ENCODE data around the gene TTLL13. TPM values are rescaled to one million over a fixed set of nuclear protein-coding genes. Genes with fewer than 3 reads are reported as not detected.
A peak's percentile ranks its signal among the peaks of the same experiment; 100 is the strongest.

Gene TTLL13
- polyA plus RNA-seq, 10 donors = 0.10 to 0.97 (median 0.50) TPM; not detected in 5

DNA sequence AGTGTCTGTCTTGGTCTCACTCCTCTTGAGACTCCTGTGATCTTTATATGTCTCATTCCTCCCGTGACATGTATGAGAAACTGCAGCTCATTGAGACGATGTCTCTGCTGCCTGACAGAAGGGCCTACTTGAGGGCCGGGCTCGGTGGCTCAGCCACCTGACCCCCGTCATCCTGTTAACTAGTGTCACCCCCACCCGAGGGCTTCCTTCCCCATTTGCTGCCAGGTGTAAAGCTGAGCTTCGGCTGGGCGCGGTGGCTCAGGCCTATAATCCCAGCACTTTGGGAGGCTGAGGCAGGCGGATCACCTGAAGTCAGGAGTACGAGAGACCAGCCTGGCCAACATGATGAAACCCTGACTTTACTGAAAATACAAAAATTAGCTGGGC is 35.5 kb upstream of the TTLL13 start:
- DNase-seq = no peak

DNA sequence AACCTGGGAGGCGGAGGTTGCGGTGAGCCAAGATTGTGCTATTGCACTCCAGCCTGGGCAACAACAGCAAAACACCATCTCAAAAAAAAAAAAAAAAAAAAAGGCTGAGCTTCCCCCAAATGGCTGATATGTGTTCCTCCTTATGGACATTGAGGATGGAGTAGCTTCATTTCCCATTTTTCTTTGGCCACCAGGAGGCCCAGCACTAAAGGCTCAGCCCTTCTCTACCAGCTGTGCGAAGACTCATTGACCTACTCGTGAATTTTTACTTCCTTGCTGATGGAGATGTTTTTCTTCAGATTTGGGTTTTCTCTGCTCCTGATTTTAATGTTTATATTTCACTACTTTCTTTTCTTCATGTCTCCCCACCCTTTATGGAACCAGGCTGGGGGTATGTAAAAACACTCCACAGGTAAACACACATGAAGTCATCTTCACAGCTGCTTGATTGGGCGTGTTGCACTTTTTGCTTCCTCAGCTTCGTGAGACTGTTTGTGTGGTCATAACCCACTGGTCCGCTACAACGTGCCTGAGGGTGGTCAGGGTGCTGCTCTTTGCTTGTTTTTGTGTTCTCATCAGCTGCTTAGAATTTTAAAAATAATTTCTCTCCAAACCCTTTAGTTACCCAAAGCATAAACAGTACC is 34.7 kb upstream of the TTLL13 start:
- no peak for DNase-seq

DNA sequence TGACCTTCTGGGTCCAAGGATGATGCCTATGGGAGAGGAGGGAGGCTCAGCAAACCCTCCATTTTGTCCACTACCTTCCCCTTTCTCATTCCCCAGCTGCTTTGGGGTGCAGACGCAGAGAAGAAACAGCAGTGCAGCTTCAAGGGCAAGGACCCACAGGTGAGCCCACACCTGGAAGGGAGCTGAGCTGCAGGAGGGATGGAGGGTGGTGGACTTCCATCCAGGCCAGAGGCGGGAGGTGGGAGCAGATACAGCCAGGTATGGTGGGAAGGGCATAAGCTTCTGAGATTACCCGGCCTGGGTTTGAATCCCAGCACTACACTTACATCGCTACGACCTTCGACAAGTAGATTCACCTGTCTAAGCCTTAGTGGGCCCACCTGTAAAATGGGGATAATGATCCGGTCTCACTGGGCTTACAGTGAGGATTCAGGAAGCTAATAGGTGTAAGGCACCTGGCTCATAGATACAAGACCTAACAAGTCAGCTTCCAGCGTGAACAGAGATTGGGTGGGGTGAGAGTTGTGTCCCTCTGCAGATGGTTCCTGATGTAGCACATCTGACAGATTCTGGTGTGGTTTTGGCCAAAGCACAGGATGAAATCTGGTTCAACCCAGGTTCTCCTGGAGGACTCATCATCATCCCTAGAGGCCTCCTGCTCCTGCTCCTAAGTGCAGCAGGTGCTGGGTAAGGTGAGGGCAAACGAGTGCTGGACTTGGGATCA is 31.5 kb upstream of the TTLL13 start:
- DNase-seq = no peak

DNA sequence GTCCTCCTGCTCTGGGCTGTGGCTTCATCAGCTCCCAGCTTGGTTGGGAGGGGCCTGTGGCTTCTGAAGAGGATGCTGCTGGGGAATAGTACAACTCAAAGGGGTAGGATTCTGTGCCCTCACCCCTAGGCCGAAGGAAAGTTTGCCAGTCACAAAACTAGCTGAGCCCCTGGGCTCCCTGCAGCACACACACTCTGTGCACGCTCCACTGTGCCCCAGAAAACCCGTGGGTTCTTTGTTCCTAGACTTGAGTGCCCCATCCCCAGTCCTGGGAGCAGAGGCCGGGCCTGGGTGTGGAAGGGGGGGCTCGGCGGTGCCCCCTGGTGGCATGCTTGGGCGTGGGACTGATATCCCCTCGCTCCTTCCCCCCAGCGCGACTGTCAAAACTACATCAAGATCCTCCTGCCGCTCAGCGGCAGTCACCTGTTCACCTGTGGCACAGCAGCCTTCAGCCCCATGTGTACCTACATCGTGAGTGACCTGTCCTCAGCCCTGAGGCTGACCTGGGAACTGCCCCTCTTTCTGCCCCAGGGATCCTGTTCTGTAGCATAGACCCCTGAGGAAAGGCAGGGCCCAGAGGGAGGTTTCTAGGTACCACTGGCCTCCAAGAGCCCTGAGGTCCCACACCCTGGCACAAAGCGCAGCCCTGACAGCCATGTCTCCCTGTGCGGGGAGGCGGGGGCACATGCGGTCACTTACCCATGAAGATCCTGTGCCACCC is 29.8 kb upstream of the TTLL13 start:
- DNase-seq = no peak

- DNase-seq = peak; percentile 56 to 76 (median 64)
Measured at GRCh38 chr15:90221246-90221900, 28.0 kb upstream of the TTLL13 start.

DNA sequence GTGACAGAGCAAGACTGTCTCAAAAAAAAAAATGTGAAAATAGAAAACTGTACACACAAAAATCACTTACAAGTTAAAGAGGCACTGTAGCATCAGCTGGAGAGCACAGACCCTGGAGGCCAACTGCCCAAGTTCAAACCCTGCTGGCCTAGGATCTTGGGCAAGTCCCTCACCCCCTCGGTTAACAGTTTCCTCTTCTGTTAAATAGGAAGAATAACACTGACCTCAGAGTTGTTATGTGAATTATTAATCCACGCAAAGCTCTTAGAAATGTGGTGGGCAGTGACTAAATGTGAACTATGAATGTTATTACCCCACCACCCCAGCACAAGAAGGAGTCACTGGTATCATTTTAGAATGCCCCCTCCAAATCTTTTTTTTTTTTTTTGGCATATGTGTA is 26.8 kb upstream of the TTLL13 start:
- DNase-seq = no peak

GRCh38 chr15:90223441-90224165 is 25.8 kb upstream of the TTLL13 start:
- DNase-seq = no peak

- DNase-seq = no peak
Measured at GRCh38 chr15:90225047-90225446, 24.3 kb upstream of the TTLL13 start.

GRCh38 chr15:90225504-90226234 is 23.7 kb upstream of the TTLL13 start:
- no peak for DNase-seq

DNA sequence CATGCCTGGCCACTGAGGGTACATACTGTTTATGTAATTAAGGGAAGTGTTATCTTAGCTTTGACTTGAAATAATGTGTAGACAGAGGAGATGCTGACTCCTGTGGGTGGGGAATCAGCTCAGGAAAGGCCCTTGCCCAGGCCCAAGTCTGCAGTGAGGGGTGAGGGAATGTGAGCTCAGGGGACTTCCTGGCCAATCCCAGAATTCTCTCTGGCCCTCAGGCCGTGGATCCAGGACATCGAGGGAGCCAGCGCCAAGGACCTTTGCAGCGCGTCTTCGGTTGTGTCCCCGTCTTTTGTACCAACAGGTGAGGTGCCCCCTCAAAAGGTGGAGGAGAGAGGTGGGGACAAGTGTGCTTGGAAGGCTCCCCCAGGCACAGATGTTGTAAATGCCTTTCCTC is 22.0 kb upstream of the TTLL13 start:
- no peak for DNase-seq

DNA sequence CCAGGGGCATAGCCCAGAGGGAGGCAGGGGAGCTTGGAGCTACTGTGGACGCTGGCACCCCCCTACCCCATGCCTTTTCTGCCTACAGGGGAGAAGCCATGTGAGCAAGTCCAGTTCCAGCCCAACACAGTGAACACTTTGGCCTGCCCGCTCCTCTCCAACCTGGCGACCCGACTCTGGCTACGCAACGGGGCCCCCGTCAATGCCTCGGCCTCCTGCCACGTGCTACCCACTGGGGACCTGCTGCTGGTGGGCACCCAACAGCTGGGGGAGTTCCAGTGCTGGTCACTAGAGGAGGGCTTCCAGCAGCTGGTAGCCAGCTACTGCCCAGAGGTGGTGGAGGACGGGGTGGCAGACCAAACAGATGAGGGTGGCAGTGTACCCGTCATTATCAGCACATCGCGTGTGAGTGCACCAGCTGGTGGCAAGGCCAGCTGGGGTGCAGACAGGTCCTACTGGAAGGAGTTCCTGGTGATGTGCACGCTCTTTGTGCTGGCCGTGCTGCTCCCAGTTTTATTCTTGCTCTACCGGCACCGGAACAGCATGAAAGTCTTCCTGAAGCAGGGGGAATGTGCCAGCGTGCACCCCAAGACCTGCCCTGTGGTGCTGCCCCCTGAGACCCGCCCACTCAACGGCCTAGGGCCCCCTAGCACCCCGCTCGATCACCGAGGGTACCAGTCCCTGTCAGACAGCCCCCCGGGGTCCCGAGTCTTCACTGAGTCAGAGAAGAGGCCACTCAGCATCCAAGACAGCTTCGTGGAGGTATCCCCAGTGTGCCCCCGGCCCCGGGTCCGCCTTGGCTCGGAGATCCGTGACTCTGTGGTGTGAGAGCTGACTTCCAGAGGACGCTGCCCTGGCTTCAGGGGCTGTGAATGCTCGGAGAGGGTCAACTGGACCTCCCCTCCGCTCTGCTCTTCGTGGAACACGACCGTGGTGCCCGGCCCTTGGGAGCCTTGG is 21.3 kb upstream of the TTLL13 start:
- no peak for DNase-seq

- no peak for DNase-seq
Measured at GRCh38 chr15:90228960-90229359, 20.4 kb upstream of the TTLL13 start.

DNA sequence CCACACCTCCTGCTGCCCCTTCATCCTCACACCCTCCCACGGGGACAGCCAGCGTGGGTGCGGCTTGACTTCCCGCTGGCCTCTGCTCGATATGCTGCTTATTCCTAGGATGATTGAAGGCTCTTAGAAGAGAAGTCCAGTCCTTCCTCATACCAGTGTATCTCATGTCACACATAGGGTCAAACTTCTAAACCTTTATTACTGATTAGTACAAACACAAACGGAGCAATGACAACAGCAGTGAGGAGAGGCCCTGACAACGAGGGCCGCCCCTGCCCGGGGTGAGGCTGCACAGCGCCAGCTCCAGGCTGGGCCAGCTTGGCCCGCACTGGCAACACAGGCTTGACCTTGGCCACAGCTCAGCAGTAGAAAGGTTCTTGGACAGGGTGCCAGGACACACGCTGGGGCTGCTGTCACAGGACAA is 19.3 kb upstream of the TTLL13 start:
- no peak for DNase-seq

DNA sequence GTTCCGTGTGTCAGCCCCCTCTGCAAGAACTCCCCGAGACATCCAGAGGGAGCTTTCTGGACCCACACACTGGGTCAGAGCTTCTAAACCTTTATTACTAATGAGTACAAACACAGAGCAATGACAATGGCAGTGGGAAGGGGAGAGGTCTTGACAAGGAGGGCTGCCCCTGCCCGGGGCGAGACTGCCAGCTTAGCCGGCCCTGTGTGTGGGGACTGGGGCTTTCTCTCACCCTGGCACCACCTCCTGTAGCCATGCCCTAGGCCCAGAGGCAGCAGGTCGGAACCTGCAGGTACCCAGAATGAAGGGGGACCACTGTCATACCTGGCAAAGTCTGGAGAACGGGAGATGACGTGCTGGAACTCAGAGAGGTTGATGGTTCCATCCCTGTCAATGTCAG is 18.7 kb upstream of the TTLL13 start:
- no peak for DNase-seq

DNA sequence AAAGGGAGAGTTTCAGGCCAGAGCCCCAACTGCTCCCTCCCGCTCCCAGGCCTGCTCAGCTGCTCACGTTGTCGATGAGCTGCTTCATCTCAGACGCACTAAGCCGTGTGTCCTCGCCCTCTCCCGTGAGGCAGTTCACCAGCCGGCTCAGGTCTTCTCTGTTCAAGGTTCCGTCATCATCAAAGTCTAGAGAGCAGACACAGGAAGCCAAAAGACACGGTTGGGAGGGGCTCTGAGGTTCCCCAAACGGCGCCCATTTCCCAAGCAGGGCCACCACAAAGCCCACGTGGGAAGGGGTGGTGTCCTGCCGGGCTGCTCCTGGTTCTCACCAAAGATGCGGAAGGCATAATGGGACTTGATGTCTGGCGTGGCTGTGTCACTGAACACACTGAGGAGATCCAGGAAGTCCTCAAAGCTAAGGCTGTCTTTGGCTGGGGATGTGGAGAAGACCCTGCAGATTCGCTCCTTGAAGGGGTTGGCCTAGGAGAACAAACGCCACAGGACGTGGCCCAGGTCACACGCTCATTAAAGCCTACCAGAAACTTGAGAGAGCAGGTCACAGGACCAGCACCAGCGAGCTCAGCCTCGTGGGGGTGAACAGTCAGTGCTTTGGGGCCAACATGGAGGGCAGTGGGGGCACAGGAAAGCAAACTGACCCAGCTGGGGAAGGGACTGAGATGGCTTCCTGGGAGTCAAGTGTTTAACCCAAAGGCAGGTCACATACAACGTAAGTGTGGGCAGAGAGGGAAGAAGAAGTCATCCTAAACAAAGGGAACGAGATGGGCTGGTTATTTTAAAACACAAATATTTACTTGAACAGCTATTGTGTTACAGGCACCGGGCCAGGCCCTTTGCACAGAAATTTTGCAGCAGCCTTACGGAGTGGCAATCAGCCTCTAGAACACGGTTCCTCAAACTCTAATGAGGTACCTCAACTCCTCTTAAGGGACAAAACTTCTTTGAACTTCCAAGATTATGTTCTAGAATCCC is 18.0 kb upstream of the TTLL13 start:
- DNase-seq = no peak

DNA sequence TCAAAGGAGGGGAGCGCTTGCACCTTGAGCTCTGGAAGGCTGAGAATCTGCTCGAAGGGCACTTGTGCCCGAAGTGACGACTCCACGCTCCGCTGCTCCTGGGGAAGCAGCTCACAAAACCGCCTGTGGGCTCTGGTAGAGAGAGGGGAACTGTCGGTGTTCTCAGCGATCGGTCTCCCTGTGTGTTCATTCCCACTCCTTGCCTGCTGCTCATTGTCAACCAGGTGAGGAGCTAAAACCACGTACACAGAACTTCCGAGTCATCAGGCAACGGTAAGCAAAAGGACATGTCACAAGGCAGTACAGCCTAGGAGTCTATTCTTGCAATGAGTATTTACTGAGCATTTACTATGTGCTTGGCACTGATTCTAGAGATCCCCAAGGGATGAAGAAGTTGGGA is 17.2 kb upstream of the TTLL13 start:
- no peak for DNase-seq

DNA sequence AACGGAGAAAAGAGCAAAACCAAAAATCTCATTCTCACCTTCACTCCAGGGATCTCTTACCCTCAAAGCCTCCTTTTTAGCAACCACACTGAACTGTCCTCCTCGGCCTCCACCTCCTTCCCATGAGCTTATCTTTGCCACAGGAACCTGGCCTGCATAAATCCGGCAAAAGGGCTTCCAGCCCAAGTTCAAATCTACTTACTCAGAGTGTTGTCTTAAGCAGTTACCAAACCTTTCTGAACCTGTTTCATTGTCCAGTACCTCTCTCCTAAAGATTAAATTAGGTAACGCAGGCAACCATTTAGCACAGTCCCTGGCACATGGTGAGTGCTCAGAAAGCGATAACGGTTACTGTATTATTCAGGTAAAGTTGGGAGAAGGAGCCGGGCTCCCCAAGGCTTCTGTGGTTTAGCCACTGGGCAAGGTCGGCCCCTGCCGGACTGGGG is 16.4 kb upstream of the TTLL13 start:
- no peak for DNase-seq

DNA sequence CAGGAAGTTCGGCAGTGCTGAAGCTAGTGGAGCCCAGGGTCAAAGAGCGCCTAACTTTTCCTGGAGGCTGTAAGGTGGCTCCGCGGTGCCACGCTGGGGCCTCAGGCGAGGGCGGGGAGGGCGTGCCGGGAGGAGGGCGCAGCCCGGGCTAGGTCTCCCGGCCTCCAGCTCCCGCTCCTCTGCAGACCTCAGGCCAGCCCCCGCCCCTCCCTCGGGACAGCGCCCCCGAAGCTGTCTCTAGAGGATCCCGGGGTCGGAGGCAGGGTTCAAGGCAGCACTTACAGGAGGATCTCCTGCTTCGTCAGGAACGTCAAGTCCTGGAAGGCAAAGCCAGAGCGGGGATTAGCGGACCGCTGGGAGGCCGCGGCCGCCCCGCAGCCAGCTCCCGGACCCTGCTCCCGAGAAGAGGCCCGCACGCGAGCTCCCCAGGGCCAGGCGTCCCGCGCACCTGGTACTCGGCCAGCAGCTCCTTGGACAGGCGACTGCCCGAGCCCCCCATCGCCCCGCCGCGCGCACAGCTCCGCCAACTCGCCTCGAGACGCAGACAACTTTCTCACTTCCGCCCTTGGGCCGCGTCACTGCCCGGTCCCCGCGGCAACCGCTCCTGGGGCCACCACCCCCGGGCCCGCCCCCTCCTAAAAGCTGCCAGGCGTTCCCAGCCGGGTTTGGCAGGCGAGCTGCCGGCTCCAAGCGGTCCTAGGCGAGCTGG is 15.8 kb upstream of the TTLL13 start, which contains the start of gene CIB1:
Gene CIB1 (minus strand): TSS at position 555 of the 709 bp plus-strand sequence. CDS start 56 bp downstream, at position 499.
- DNase-seq = peak; percentile 97 to 98 (median 97)
